Fibroblast of skin of scalp (primary cell): ENCODE measurements around the gene HS6ST2.

ENCODE experiments used
- DNase-seq: peaks from one replicate; pipeline ENCODE4 v3.0.0-alpha.2; 2013

HS6ST2 gene

DNA sequence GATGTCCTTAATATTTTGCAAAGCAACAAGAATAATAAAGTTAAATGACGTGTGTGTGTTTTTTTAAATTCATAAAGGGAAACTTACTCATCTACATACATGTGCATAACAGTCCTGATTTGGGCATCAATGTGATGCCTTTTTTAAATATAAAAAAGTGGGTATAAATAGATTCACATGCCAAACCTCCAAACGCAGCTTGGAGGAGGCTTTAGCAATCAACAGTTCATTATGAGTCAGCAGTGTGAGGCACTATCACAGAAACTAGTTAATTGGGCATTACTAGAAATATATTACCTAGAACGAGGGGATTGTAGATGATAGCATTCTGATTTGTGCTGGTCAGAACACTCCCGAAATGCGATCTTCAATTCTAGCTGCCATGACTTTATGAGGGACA lies 115.1 kb downstream of the HS6ST2 start:
- DNase-seq, result no peak

DNA sequence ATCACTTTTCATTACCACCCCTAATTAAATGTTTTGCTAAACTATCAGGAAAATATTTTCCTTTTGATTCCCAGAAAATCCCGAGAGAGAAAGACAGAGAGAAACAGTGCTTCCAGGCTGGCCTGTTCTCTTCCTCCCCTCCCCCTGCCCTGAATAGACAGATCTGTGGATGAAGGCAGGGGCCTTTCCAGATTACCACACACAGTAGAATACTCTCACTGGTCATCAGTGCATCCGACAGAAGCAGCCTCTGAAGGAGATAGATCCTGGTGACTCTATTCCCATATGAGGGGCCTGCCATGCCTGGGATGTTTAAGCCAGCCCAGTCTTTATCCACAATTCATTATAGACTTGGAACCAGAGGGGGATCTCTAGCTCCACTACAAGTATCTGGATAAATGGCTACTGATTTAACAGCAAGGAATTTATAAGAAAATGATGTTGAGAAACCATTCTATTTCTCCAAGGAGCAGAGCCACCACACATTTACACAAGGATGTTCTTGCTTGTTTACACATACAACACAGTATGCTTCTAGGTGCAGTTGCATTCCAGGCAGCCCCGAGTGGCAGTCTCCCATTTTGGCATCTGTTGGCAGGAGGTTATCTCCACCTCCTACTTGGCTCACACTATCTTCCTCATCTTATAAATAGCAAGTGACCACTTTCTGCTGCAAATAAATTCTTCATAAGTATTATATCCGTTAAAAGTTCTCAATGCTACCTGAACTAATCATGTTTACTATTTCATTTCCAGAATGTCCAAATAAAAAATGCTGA lies 115.8 kb downstream of the HS6ST2 start:
- no peak for DNase-seq

DNA sequence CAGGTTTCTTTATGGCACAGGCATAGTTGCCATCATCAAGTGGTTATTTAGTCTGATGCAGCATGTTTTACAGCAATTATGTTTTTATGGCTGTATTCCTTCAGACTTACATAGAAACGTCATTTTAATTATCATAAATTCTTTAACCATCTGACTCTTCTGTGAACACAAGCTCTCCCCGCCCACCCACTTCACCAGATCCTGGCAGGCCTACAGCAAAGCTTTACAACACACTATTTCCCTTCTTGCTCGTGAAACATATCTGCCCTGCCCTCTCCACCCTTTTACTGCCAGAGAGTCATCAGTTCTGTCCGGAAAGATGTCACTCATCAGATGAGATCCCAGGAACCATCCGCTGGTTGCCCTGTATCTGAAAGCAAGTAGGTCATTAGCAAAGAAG lies 120.5 kb downstream of the HS6ST2 start:
- DNase-seq, result no peak

DNA sequence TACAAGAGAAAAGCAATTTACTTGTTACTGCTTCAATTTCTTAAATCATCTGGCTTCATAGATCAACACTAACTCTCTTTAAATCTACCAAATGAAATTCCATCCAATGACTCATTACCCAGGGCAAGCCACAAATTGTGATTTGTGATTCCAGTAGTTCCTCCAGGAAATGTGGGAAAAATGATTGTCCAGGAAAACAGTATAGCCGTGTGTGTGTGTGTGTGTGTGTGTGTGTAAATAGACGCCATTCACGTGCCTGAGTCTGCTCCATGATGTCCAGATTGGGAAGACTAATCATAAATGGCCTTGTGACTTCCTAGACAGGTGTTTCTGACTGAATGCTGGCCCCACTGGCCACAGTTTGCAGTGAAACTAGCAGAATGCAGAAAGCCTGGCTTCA lies 121.3 kb downstream of the HS6ST2 start:
- DNase-seq, result peak; percentile 81

DNA sequence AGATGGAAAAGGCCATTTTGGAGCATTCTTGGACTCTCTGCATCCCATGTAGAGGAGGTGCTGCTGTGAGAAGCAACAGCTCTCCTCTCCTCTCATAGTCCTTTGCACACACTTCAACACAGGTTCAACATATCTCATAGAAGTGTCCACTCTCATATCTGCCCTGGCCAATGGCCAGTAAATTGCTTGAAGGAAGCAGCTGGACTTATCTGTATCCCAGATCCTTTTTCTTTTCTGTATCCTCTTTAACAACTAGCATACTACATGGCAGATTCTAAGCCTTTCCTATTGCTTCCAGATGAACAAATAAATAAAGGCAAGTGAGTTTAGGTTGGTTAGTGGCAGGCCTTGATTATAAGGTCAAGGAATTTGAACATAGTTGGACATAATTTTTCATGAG lies 122.0 kb downstream of the HS6ST2 start:
- DNase-seq, result no peak

DNA sequence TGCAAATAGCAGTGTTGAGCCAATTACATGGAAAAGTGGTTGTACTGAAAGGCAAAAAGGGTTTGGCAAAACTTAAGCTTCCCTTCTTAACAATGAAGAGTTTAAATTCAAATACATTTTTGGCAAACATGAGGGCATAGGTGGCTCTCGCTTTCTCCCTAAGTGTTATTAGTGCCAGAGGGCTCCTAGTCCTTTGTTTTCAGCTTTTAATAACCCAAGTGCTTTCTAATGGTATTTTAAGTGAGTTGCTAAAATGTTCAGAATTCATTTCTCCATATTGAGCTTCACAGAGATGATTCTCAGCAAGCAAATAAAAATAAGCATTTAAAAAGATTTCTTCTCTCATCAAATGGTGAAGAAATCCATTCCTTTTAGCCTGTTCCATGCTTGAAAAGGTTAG lies 123.7 kb downstream of the HS6ST2 start:
- DNase-seq, result no peak

DNA sequence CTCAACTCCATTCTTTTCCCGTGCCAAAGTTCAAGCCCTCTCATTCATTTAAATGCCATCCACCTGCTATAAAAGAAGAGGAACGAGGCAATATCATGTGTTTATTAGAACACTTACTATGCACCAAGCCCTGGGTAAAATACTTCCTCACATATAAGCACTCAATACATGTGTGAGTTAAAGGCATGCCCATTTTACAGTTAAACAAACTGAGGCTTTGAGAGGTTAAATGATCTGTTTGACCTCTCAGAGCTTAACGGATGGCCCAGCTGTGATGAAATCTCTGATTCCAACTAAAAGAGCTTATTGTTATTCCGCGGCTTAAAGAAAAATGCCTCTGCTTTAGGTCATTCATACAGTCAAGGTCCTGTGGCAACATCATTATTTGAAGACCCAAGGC lies 124.3 kb downstream of the HS6ST2 start:
- no peak for DNase-seq

DNA sequence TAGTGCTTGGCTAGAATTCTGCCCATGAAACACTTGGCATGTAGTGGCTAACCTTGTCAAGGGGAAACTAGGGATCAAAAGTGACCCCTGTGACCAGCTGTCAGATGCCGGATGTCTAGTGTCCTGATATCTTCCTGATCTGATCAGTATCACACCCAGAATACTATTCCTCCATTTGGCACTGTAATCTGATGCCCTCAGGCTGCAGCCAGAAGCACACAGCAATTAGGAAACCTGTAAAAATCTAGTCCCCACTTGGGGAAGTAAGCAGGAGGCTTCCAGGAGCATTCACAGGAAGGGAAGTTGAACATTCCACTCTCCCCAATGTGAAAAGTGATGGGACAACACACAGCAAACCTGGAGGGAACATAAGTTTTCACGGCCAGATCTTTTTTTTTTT lies 125.1 kb downstream of the HS6ST2 start:
- DNase-seq, result no peak

DNA sequence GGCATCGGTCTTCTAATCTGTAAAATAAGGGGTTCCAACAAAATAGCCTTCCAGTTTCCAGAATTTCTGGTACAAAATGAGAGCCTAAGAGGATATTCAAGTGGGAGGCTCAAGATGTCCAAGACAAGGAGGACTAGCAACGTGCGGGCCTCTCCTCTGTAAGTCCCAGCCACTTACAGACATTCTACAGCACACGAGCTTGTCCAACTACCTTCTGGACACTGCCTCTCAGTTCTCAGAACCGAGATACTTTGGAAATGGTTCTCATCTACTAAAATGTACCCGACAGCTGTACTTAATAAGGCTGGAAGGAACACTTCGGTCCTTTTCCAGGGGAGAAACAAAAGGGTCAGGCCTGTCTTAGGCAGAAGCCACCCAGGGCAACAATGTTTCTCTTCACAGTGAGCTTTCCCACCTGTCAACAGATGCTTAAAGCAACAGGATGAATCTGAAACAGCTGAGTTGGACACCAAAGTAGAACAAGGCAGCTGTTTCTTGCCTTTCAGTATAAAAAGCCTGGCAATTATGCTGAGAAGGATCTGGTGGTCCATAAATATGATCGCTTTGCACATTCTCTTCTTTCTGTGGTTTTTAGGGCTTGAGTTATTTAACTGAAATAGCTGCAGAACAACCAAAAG lies 127.0 kb downstream of the HS6ST2 start:
- no peak for DNase-seq

DNA sequence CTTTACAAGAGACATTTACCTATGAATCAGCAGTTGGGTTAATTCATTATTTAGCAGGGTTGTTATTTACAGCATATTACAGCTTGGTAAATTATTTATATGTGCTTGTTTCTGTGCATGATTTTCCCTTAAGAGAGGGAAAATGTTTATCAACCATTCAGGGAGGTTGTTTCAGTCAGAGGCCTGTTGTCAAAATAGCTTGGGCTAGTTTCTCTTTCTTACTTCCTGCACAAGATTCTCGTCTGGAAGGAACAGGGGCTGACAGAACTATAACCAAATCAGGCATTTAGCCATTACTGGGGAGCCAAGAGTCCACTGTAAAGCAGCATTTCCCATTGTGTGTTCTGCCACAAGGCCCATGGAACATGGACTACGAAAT lies 135.8 kb downstream of the HS6ST2 start:
- DNase-seq, result no peak

DNA sequence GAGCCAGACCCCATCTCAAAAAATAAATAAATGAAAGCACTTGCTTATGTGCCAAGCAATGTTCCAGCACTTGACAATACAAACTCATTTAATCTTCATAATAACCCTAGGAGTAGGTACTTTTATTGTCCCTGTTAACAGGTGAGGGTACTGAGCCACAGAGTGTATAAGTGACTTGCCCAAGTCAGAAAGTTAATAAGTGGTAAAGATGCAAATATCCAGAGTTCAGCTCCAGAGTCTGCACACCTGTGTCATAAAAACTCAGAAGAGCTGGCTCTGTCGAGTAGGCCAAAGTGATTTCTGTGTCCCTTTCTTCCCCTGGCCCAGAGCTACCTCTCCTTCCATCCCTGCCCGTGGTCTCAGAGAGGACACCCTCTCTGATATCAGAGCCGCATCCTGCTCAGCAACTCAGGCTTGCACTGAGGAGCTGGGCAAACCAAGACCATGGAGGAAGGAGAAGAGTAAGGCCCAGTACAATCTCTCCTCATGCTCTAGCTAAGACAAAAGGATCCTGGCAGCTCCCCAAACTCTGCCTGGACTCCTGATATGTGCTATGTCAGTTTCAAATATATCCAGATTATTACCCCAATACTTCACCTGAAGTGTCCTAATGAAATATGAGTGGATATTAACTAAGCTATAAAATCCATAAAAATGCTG lies 136.3 kb downstream of the HS6ST2 start:
- no peak for DNase-seq

DNA sequence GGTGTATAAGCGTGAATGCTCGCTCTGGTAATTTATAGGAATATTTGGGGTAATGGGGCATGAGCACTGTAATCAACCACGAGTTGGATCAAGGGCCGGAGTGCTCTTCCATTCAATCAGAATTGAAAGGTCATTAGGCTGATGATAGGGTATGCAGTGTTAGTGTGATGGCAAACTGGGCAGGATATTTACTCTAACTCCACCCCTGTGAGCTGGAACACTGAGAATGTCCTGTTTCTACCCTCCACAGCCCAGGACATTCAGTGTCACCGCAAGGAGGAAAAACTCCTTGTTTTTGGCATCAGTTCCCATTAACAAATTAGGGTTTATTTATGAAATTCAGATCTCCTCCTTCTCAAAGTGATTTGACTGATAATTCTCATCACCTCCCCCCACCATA lies 137.8 kb downstream of the HS6ST2 start:
- no peak for DNase-seq

DNA sequence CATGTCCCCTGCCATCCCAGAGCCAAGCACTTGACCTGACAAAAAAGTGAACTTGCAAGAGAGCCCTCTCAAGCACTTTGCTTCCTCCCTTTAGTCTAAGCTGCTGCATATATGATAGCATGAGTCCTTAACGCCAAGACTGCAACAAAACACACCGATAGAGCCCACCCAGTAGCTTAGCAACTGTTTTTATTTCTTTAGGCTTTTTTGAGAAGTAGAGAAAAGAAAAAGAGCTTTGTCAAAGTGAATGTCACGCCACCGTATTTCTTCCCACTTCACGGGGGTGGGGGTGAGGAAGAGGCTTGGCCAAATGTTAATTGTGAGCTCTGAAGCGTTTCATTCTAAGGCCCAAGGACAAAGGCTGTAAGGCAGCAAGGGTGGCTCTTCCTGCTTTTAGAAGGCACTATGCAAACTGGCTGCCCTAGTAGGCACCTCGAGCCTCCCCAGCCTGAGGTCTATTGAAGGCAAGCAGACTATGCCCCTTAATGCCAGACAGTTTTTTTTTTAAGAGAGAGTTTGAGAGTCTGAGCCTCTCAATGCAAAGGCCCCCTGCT lies 138.6 kb downstream of the HS6ST2 start:
- no peak for DNase-seq

DNA sequence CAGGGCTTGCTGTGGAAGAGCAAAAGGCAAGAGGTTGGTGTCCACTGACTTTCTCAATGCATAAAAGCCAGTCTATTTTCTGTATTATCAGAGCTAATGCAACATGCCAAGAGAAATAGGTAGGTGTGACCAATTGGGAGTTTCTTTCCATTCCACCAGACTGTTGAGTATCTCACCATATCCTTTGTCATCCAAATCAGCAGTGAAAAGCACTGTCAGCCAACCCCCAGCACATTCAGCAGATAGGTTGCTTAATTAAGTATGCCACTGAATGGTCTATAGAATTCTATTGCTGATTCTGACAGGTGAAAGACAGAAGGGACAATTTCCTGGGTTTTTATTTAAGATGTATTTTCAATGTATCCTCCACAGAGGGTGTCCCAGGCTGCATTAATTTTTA lies 139.8 kb downstream of the HS6ST2 start:
- DNase-seq, result no peak

DNA sequence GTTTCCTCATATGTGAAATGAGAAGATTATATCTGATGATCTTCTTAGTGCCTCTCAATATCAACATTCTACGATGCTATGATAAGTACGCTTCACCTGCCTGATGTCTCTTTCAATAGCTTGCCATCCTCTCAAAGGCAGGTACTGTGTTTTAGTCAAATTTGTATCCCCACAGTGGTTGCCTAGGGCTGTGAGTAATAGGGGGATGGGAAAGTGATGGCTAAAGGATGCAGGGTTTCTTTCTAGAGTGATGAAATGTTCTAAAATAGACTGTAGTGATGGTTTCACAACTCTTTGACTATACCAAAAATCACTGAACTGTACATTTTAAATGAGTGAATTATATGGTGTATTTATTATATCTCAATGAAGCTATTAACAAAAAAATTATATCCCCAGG lies 142.8 kb downstream of the HS6ST2 start:
- no peak for DNase-seq

DNA sequence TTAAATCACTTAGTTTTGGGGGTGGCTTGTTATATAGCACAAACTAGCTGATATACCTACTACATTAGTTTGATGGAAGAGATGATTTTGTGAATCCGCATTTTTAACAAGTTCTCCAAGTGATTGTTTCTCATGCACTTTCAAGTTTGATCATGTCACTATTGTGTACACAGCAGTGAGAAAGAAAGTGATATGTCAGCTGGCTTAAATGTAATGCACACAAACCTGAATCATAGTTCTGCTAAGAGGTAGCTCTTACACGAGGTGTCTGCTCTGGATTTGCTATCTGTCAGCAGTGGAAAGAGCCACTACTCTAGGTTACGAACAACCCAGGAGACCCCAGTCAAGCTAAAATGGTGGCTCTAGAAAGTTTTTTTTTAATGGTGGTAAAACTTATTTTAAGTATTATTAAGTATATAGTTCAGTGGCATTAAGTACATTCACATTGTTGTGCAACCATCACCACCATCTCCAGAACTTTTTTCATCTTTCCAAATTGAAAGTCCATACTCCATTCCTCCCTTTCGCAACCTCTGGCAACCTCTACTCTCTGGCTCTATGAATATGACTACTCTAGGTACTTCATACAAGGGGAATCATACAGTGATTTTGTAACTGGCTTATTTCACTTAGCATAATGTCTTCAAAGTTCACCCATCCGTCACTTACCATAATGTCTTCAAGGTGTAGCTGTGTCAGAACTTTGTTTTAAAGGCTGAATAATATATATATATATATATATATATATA lies 147.3 kb downstream of the HS6ST2 start:
- no peak for DNase-seq

DNA sequence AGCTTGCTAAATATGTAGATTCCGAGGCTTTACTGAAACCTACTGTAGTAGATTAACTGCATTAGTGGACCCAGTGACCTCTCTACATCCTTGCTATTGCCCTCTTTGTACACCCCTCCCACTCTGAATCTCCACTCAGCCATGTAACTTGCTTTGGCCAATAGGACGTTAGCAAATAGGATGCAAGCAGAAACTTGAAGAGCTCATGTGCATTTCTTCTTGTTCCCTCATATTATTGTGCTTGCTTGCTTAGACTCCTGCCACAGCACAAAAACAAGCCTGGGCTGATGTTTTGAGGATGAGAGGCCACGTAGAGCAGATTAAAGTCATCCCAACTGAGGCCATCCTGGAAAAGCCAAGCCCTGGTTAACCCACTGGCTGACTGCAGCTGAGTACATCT lies 147.9 kb downstream of the HS6ST2 start:
- DNase-seq, result no peak

DNA sequence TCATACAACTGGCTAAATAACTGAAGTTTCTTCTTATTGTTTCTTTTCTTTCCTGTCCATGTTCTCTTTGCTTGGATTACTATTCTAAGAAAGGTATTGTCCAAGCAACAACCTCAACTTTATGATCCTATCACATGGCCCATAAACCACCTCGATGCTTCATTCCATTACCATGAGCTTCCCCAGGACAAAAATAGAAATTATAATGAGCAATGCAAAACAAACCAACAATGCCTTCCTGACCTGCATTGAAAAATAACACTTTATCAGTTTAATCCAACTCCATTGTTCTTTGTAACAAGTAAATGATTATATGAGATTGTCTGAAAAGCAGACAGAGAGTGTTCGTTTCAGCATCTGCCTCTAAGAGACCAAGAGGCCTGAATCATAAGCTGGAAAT lies 148.8 kb downstream of the HS6ST2 start:
- DNase-seq, result no peak

DNA sequence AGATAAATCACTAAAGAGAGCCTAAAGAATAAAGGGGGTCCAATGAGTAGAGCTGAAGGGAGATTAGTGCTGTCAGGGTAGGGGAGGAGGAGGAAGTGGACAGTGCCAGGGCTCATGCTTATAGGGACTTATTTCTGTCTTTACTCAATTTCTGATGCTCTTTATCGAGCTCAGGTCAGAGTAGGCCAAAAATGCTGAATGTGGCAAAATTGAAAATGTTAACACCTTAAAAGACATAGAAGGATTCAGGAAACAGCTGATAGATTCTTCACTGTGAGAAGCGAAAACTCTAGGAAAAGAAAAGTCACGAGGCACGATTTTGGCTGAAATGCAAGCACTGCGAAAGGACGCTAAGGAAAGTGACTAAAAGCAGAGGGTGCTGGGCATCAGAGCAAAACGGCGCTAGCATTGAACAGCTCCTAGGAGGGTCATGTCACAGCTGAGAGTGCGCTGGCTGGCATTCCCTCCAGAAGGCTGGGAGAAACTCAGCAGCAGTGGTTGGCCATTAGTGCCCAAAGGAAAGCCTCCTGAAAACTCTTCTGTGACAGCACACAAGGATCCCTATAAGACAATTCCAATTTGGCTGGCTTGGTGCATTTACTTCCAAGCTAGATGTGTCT lies 150.9 kb downstream of the HS6ST2 start:
- DNase-seq, result no peak

DNA sequence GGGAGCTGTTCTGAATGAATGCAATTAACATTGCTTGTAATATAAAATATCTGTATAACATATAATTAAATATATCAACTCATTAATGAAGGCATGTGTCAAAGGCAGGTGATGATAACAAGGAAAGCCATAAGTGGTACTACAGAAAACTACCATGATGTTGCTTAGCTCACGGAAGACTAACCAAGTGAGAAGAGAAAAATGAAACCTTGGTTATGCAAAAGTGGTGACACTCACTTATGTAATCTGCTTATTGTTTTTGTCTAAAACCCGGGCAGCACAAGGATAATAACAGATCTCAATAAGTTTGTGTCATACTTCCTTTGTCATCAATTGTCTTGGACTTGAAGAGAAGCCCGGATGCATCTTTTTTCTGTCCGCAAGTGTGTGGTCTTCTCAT lies 156.4 kb downstream of the HS6ST2 start:
- DNase-seq, result no peak

DNA sequence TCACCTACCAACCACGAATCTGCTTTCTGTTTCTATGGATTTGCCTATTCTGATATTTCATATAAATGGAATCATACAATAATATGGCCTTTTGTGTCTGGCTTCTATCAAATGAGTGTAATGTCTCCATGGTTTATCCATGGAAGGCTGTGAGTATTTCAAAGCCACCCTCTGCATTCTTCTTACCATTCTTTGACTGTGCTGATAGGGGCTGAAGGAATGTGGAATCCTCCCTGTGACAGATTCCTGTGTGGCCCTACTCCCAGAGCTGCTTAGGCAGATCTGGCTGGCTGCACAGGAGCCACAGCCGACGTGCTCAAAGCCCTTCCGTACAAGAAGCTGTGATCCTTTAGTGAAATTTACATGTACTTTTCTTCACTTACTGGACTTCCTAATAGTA lies 163.2 kb downstream of the HS6ST2 start:
- peak; percentile 7 for DNase-seq

DNA sequence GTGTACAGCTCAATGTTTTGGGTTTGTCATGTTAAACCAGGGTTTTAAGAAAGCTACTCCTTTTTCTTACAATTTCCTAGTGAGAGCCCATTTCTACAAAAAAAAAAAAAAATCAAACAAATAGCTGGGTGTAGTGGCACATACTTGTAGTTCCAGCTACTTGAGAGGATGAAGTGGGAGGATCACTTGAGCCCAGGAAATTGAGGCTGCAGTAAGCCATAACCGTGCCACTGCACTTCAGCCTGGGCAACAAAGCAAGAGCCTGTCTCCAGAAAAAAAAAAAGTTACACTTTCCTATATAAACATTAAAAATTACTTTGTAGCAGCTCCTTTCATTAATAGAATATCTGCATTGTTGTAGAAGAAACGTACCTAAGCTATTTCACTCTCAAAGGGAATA lies 166.7 kb downstream of the HS6ST2 start:
- DNase-seq, result no peak

DNA sequence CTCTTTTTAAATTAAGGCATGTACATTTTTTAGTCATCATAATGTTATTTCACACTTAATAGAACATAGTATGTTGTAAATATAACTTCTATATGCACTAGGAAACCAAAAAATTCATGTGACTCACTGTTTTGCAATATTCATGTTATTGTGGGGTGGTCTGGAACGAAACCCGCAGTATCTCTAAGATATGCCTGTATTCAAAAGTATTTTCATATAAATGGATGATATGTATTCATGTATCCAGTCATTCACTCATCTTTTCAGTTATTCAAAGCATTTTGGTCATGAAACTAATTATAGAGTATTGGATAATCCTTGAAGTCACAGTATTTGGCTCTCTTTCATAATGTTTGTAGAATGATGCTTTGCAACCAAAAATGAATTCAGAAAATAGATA lies 168.1 kb downstream of the HS6ST2 start:
- DNase-seq, result peak; percentile 47
